HS-5 (cell line): ENCODE results near the gene ALG14.
"Not testable (repeated sequence)": the region's sequence is repeated elsewhere in the genome, so short reads cannot be mapped to it uniquely, and the experiment has no call there.

Experiments
- DNase-seq: peaks from one replicate; pipeline ENCODE4 v3.0.0-alpha.2; 2012; ENCODE audit warnings: low read depth

Gene ALG14

GRCh38 chr1:95041491-95042165 lies 31.1 kb downstream of the ALG14 start:
- peak; percentile 57 for DNase-seq

- DNase-seq, result no peak
These were observed 32.7 kb downstream of the ALG14 start for GRCh38 chr1:95040032-95040525.

- no peak for DNase-seq
These were observed 33.3 kb downstream of the ALG14 start for GRCh38 chr1:95039360-95040031.

GRCh38 chr1:95035536-95035935 lies 37.2 kb downstream of the ALG14 start:
- peak; percentile 95 for DNase-seq

- no peak for DNase-seq
These were observed 38.2 kb downstream of the ALG14 start for GRCh38 chr1:95034506-95034905.

GRCh38 chr1:95033843-95034242 lies 38.9 kb downstream of the ALG14 start:
- no peak for DNase-seq

- no peak for DNase-seq
These were observed 43.2 kb downstream of the ALG14 start for GRCh38 chr1:95029532-95029931.

- no peak for DNase-seq
These were observed 43.8 kb downstream of the ALG14 start for GRCh38 chr1:95028954-95029353.

GRCh38 chr1:95027046-95027445 lies 45.7 kb downstream of the ALG14 start:
- DNase-seq, result no peak

GRCh38 chr1:95023399-95024043 lies 49.2 kb downstream of the ALG14 start:
- DNase-seq, result peak; percentile 74

GRCh38 chr1:95022644-95022926 lies 50.2 kb downstream of the ALG14 start:
- DNase-seq, result no peak

GRCh38 chr1:95021805-95022643 lies 50.7 kb downstream of the ALG14 start:
- DNase-seq, result no peak

- DNase-seq, result no peak
These were observed 51.6 kb downstream of the ALG14 start for GRCh38 chr1:95021119-95021518.

GRCh38 chr1:95019466-95019865 lies 53.3 kb downstream of the ALG14 start:
- DNase-seq, result not testable (repeated sequence)

GRCh38 chr1:95018602-95019369 lies 54.0 kb downstream of the ALG14 start:
- no peak for DNase-seq

- no peak for DNase-seq
These were observed 55.0 kb downstream of the ALG14 start for GRCh38 chr1:95017775-95018174.

- no peak for DNase-seq
These were observed 57.7 kb downstream of the ALG14 start for GRCh38 chr1:95015076-95015475.

- no peak for DNase-seq
These were observed 58.7 kb downstream of the ALG14 start for GRCh38 chr1:95013950-95014574.

GRCh38 chr1:95012389-95012788 lies 60.4 kb downstream of the ALG14 start:
- peak; percentile 97 for DNase-seq

GRCh38 chr1:95010158-95010557 lies 62.6 kb downstream of the ALG14 start:
- no peak for DNase-seq

- DNase-seq, result no peak
These were observed 65.1 kb downstream of the ALG14 start for GRCh38 chr1:95007687-95008086.
